Stimulated activated CD8-positive, alpha-beta memory T cell treated with anti-CD3 and anti-CD28 coated beads, Interleukin-7, amount 100 ng/mL, for 24 hours (primary cell): Measurements from ENCODE around the gene MRGPRD.

Experiments used
- DNase-seq: peaks from one replicate; pipeline ENCODE4 v3.0.0-alpha.2; 2020; ENCODE audit warnings: low read depth

Gene MRGPRD

GRCh38 chr11:68946416-68947090 is 34.2 kb downstream of the MRGPRD start:
- DNase-seq, result no peak

GRCh38 chr11:68942751-68943271 is 38.0 kb downstream of the MRGPRD start:
- no peak for DNase-seq

DNA sequence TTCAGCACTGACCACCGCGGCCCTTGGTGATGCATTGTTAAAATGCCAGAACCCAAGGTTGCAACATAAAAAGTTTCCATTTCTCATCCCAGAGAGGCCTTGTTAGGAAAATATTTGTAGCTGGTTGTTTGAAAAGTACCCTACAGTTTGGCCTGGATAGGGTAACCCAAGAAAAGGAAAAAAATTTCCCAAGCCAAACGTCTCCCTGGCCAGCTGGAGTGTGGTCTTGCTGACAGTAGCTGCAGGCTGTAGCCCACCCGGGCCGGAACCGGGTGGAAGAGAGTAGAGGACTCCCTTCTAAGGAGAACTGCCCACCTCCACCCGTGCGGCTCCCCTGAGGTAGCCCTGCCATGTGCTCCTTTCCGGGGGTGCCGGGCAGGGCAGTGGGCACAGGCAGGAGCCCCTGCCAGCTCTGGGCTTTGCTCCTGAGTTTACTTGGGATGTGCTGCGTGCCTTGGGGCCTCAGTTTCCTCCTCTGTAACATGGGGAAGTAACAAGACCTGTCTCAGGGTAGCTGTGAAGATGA is 38.6 kb downstream of the MRGPRD start:
- no peak for DNase-seq

DNA sequence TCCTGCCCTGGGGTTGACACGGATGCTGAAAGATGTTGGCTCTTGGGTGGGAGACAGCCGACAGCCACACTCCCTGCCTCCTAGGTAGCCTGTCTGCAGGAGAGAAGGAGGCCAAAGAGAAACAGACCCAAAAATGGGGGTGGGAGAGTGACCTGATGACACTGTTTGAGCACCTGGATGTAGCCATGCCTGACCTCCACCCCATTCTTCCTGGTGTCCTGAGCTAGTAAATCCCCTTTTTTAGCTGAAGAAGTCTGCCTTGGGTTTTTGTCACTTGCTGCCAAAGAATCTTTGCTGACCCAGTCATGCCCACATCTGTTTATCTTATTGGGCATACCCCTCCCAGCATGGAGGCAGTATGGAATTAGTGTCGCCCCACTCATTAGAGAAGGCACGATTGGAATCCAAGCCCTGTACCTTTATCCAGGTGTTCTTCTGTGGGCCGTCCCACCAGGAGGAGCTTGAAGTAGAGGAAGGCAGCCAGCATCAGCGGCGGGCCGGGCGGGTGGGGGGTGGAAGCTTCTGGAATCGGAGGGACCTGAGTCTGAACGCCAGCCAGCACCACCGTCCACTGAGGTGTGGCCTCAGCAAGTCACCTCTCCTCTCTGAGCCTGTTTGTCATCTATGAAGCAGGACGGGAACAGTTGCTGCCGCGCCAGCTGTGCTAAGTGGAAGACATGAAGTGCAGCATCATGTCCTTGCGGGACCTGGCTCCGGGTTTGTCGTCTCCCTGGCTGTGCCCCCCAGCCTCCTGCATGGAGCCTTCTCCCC is 39.3 kb downstream of the MRGPRD start:
- no peak for DNase-seq

- DNase-seq, result no peak
Measured at GRCh38 chr11:68940651-68941323, 40.0 kb downstream of the MRGPRD start.

GRCh38 chr11:68939583-68940555 is 40.9 kb downstream of the MRGPRD start:
- no peak for DNase-seq

DNA sequence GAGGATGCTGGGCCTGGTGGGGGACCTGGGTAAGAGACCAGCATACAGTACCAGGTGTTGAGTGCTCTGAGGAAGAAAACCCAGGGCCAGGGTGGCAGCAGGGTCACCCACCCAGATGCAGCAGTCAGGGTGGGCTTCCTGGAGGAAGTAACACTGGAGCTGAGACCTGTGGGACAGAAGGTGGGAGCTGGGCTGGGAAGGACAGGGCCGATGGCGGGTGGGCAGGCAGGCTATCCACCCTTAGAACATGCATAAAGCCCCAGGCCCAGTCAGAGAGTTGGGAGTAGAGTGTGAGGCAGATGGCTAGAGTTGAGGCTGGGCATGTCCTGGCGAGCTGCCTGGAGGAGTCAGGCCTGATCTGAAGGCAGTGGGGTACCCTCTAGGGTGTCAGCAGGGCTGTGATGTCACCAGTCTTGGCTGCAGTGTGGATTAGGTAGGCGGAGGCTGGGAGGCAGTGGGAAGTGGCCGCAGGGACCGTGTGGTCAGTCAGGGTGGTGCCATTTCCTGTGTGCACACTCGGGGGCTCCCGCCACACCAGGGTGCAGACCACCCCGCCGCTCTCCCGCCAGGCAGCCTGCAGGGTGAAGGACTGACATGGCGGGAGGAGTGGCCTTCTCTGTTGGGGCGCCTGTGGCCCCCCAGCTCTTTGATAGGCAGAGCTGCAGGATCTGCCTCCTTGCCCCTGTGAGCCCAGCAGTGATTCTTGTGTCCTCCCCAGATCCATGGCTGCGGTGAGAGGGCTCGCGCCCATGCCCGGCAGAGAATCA is 41.8 kb downstream of the MRGPRD start:
- DNase-seq, result no peak

DNA sequence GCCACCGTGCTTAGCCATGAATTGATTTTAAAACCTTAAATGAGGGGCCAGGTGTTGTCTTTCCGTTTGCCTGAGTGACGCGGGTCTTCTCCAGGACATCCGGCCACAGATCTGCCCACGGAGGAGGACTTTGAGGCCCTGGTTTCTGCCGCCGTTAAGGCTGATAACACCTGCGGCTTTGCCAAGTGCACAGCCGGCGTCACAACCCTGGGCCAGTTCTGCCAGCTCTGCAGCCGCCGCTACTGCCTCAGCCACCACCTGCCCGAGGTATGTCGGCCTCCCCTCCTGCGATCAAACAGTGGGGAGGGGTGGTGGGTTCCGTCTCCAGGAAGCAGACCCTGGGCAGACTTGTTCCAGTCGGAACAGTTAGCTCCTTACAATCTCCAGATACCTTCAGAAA is 42.7 kb downstream of the MRGPRD start:
- no peak for DNase-seq

- no peak for DNase-seq
Measured at GRCh38 chr11:68936676-68937620, 43.8 kb downstream of the MRGPRD start.

GRCh38 chr11:68936358-68936636 is 44.5 kb downstream of the MRGPRD start:
- DNase-seq, result no peak

- DNase-seq, result no peak
Measured at GRCh38 chr11:68935516-68936357, 45.0 kb downstream of the MRGPRD start.

- no peak for DNase-seq
Measured at GRCh38 chr11:68935066-68935465, 45.7 kb downstream of the MRGPRD start.

- DNase-seq, result no peak
Measured at GRCh38 chr11:68934666-68935065, 46.1 kb downstream of the MRGPRD start.

DNA sequence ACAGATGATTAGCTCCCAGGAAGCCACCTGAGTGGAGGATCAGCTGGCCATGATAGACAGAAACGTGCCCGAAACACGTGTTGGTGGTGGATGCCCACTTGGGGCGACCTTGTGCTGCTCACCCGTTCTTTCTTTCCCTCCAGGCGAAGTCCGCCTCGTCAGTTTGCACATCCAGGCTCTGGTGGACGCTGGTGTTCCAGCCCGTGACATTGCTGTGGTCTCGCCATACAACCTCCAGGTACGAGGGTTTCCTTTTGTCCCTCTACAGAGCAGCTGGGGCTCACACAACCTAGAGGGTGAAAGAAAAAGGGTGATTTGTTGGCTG is 46.5 kb downstream of the MRGPRD start:
- DNase-seq, result no peak

GRCh38 chr11:68933605-68934320 is 47.0 kb downstream of the MRGPRD start:
- DNase-seq, result no peak

DNA sequence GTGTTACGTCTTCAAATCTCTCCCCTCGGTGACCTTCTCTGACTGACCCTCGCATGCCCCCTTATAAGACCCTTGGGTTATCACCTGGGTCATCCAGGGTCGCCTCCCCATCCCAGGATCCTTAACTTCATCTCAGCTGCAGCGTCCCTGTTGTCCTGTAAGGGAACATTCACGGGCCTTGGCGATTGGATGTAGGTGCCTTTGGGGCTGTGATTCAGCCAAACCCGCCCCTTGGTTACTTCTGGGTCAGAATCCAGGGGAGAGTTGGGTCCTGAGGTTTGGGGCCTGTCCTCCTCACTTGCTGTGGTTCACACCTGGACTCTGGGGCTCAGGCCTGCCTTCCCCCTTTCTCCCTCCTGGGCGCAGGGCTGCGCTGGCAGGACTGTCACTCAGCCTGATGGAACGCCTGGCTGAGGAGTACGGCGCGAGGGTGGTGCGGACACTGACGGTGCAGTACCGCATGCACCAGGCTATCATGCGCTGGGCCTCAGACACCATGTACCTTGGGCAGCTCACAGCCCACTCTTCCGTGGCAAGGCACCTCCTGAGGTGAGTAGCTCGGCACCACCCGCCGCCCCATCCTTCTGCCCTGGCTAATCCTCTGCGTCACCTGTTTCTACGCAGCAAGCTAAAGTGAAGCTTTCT is 47.7 kb downstream of the MRGPRD start:
- DNase-seq, result no peak

DNA sequence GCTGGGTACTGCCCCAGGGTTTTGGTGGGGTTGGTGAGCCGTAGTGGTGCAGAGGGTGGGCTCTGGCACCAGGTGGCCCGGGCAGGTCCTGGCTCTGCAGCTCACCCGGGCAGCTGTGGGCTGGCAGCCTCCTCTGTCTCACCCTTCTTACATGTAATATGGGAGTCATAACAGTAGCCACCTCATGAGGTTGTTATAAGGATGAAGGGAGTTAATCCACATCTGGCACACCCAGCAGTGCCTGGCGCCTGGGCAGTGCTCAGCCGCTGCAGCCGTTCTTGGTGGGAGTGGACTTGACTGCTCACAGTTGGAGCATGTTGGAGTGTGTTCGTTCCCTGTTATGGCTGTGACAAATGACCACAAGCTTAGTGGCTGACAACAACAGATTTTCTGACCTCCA is 48.4 kb downstream of the MRGPRD start:
- no peak for DNase-seq

- DNase-seq, result no peak
Measured at GRCh38 chr11:68931911-68932310, 48.9 kb downstream of the MRGPRD start.
